ENCODE results near the gene RANBP1.

RANBP1 gene

GRCh38 chr22:20105456-20106204 lies 10.3 kb upstream of the RANBP1 start:
- TF ChIP-seq, protein P1, sequence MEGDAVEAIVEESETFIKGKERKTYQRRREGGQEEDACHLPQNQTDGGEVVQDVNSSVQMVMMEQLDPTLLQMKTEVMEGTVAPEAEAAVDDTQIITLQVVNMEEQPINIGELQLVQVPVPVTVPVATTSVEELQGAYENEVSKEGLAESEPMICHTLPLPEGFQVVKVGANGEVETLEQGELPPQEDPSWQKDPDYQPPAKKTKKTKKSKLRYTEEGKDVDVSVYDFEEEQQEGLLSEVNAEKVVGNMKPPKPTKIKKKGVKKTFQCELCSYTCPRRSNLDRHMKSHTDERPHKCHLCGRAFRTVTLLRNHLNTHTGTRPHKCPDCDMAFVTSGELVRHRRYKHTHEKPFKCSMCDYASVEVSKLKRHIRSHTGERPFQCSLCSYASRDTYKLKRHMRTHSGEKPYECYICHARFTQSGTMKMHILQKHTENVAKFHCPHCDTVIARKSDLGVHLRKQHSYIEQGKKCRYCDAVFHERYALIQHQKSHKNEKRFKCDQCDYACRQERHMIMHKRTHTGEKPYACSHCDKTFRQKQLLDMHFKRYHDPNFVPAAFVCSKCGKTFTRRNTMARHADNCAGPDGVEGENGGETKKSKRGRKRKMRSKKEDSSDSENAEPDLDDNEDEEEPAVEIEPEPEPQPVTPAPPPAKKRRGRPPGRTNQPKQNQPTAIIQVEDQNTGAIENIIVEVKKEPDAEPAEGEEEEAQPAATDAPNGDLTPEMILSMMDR (IDR thresholded peaks at IDR 0.05; ENCODE audit: low read length, missing control alignments), result no peak
- no peak overlapping the region for H3K4me3 ChIP-seq (replicated peaks; ENCODE audit: low read depth, low read length)
- no peak for DNase-seq (ENCODE audit: low read depth)

- TF ChIP-seq, protein P1 (IDR thresholded peaks at IDR 0.05; ENCODE audit: low read length, missing control alignments), result no peak
- DNase-seq (ENCODE audit: low read depth), result no peak
- no peak overlapping the region for H3K4me3 ChIP-seq (replicated peaks; ENCODE audit: low read depth, low read length)
Measured at GRCh38 chr22:20106205-20106848, 9.6 kb upstream of the RANBP1 start.

- no peak for DNase-seq (ENCODE audit: low read depth)
- no peak overlapping the region for H3K4me3 ChIP-seq (replicated peaks; ENCODE audit: low read depth, low read length)
- TF ChIP-seq, protein P1 (IDR thresholded peaks at IDR 0.05; ENCODE audit: low read length, missing control alignments), result no peak
Measured at GRCh38 chr22:20106849-20107237, 9.1 kb upstream of the RANBP1 start.

DNA sequence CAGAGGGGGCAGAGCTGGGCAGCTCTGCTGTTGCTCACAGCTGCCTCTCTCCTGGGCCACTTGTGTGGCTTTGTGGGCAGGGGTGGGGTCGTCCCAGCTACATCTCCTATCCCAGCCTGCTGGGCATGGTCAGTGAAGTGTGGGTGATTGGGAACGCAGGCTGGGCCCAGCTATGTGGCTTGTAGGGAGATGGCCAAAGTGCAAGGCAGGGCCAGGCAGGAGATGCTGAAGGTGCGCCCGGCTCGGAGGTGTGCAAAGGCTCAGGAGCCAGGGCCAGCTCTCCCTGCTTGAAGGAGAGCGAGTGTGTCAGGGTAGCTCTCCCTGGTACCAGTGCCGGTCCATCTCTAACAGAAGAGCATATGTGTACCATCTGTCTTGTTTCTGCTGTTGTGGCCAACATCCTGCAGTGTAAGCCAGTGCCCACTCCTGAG lies 8.4 kb upstream of the RANBP1 start:
- no peak overlapping the region for H3K4me3 ChIP-seq (replicated peaks; ENCODE audit: low read depth, low read length)
- no peak for DNase-seq (ENCODE audit: low read depth)
- TF ChIP-seq, protein P1 (IDR thresholded peaks at IDR 0.05; ENCODE audit: low read length, missing control alignments), result no peak

- TF ChIP-seq, protein P1 (IDR thresholded peaks at IDR 0.05; ENCODE audit: low read length, missing control alignments), result no peak
- no peak overlapping the region for H3K4me3 ChIP-seq (replicated peaks; ENCODE audit: low read depth, low read length)
- DNase-seq (ENCODE audit: low read depth), result no peak
Measured at GRCh38 chr22:20107951-20108756, 7.8 kb upstream of the RANBP1 start.

DNA sequence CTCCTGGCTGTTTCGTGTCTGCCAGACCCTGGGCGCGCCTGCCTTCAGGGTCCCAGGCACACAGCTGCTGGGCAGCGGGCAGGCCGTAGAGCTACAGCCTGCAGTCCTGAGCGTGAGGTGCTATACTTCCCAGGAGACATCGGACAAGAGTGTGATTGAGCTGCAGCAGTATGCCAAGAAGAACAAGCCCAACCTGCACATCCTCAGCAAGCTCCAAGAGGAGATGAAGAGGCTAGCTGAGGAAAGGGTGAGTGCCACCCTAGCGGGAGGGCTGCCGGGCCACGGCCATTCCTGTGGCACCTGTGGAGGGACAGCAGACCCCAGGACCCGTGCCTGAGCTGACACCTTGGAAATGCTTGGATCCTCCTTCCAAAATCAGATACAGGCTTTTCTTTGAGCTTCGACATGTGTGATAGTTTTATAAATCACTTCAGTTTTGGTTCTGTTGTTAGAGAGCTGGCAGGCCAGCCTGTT lies 7.1 kb upstream of the RANBP1 start:
- DNase-seq (ENCODE audit: low read depth), result no peak
- H3K4me3 ChIP-seq (replicated peaks; ENCODE audit: low read depth, low read length), result no peak overlapping the region
- TF ChIP-seq, protein P1 (IDR thresholded peaks at IDR 0.05; ENCODE audit: low read length, missing control alignments), result no peak

Measured in fibroblast of pulmonary artery (primary cell).